ENCODE data around the gene MPZL2.

Gene MPZL2

DNA sequence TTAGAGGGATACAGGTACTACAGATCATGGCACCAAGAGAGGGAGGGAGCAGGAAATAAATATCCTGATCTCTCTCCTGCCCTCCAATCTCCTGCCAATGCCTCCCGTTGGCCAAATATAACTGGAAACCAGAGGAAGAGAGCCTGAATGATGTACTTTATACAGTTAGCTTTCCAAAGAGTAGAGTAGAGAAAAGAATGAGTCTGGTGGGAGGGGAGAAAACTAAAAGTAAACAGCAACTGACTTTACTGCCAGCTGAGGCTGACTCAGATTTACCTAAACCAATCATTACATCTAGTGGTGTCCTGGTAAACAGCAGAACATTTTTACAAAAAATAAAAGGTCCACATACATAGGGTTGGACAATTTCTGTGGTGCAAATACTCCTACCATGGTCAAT lies 17.1 kb downstream of the MPZL2 start:
- H3K9me3 ChIP-seq (ENCODE audit: severe bottlenecking): no peaks in the 10 kb centered on the region
- H3K4me3 ChIP-seq (ENCODE audit: low read depth, low read length): no peak overlapping the region
- H3K36me3 ChIP-seq: no peaks in the 10 kb centered on the region
- TF ChIP-seq, protein P1, sequence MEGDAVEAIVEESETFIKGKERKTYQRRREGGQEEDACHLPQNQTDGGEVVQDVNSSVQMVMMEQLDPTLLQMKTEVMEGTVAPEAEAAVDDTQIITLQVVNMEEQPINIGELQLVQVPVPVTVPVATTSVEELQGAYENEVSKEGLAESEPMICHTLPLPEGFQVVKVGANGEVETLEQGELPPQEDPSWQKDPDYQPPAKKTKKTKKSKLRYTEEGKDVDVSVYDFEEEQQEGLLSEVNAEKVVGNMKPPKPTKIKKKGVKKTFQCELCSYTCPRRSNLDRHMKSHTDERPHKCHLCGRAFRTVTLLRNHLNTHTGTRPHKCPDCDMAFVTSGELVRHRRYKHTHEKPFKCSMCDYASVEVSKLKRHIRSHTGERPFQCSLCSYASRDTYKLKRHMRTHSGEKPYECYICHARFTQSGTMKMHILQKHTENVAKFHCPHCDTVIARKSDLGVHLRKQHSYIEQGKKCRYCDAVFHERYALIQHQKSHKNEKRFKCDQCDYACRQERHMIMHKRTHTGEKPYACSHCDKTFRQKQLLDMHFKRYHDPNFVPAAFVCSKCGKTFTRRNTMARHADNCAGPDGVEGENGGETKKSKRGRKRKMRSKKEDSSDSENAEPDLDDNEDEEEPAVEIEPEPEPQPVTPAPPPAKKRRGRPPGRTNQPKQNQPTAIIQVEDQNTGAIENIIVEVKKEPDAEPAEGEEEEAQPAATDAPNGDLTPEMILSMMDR (IDR thresholded peaks at IDR 0.05; ENCODE audit: low read depth, low read length): no peak
- H3K27me3 ChIP-seq (ENCODE audit: insufficient read depth, low read depth, severe bottlenecking): no peaks in the 10 kb centered on the region
- no peak overlapping the region for H3K27ac ChIP-seq
- DNase-seq: no peak

DNA sequence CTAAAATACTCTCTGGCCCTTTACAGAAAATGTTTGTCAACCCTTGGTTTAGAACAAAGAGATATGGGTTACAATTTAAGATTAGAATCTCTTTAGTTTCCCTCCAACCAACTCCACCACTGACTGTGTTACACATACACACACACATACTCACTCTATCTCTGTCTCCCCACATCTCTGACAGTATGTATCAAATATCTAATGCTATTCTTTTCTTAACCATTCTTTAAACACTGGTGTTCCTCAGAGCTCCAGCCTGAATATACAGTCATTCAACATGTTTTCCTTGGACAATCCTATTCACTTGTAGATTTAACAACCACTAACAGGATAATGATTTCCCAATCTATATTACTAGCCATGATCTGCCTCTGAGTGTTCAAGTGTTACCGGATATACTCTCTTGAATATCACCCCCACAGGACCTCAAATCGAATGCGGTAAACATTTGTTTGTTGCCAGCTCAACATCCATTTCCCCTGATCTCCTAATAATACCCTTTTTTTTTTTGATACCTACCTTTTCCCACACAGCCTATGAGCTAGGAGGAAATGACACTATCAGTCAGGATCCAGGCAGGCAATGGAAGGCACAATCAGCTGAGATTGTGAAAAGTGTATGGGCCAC lies 18.0 kb downstream of the MPZL2 start:
- Histone ChIP-seq H3K9me3 (ENCODE audit: severe bottlenecking) (no peaks in the 10 kb centered on the region), H3K27me3 (ENCODE audit: insufficient read depth, low read depth, severe bottlenecking) (no peaks in the 10 kb centered on the region), H3K4me3 (ENCODE audit: low read depth, low read length) (no peak overlapping the region), H3K27ac (no peak overlapping the region), H3K36me3 (no peaks in the 10 kb centered on the region)
- TF ChIP-seq, protein P1 (IDR thresholded peaks at IDR 0.05; ENCODE audit: low read depth, low read length): no peak
- no peak for DNase-seq

DNA sequence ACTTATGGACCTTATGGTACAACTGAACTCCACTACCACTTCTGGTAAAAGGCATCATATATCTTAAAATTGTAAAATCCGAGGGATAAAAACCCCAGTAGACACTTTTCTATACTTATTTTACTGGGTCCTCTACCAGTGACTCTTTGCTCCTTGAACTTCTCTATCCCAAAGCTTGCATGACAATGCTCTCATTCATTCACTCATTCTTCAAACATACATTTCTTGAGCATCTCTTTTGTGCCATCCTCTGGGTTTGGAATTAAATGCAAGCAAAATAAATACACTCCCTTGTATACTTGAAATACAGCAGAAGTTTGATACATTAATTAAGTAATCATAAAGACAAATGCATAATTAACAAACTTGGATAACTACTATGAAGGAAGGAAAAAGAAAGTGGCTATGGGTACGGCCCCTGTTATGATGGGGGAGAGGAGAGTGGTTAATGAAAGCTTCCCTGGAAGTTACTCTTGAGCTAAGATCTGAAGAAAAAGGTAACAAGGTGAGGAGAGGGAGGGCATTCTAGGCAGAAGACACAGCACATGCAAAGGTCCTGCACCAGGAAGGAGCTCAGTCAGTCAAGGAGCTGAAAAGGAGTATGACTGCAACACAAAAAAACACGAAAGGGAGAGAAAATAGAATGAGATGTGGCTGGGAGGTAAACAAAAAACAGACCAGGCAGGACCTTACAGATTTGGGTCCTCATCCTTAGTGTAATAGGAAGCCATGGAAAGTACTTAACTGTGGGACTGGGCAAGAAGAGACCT lies 19.9 kb downstream of the MPZL2 start:
- no peak for DNase-seq
- Histone ChIP-seq H3K27ac (no peak overlapping the region), H3K36me3 (no peaks in the 10 kb centered on the region), H3K4me3 (ENCODE audit: low read depth, low read length) (no peak overlapping the region), H3K9me3 (ENCODE audit: severe bottlenecking) (no peaks in the 10 kb centered on the region), H3K27me3 (ENCODE audit: insufficient read depth, low read depth, severe bottlenecking) (no peaks in the 10 kb centered on the region)
- TF ChIP-seq, protein P1 (IDR thresholded peaks at IDR 0.05; ENCODE audit: low read depth, low read length): no peak

DNA sequence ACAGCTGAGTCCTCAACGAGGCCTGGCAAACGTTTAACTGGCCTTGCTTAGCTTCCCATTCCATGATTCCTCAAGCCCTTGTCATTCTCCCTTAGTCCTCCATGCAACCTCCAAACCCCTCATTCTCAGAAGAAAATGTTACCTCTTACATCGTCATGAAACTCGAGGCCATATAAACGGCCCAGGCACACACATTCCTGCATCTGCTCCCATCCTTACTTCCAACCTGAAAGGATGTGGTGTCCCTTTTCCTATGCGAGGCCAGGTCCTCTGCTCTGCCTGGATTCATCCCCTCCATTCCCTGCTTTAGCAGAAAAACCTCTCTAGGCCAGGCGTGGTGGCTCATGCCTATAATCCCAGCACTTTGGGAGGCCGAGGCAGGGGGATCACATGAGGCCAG lies 20.9 kb downstream of the MPZL2 start:
- H3K27ac ChIP-seq: no peak overlapping the region
- H3K36me3 ChIP-seq: no peaks in the 10 kb centered on the region
- H3K27me3 ChIP-seq (ENCODE audit: insufficient read depth, low read depth, severe bottlenecking): no peaks in the 10 kb centered on the region
- no peak overlapping the region for H3K4me3 ChIP-seq (ENCODE audit: low read depth, low read length)
- TF ChIP-seq, protein P1 (IDR thresholded peaks at IDR 0.05; ENCODE audit: low read depth, low read length): no peak
- no peak for DNase-seq
- no peaks in the 10 kb centered on the region for H3K9me3 ChIP-seq (ENCODE audit: severe bottlenecking)

DNA sequence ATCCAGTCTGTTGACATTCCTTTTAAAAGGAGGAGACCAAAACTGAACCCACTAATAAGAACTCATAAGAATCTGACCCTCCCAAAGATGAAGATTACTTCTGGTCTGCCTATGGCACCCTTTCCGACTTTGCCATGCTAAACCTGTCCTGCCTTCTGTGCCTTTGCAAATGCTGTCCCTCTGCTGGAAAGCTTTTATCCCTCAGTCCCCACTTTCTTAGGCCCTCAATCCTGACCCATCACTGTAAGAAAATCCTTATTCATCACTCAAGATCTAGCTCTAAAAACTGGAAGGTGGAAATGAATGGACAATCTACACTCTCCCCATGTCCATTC lies 22.4 kb downstream of the MPZL2 start:
- TF ChIP-seq, protein P1 (IDR thresholded peaks at IDR 0.05; ENCODE audit: low read depth, low read length): no peak
- H3K27me3 ChIP-seq (ENCODE audit: insufficient read depth, low read depth, severe bottlenecking): no peaks in the 10 kb centered on the region
- no peaks in the 10 kb centered on the region for H3K36me3 ChIP-seq
- DNase-seq: no peak
- no peak overlapping the region for H3K27ac ChIP-seq
- no peak overlapping the region for H3K4me3 ChIP-seq (ENCODE audit: low read depth, low read length)
- no peaks in the 10 kb centered on the region for H3K9me3 ChIP-seq (ENCODE audit: severe bottlenecking)

Data from WERI-Rb-1 (cell line).